ENCODE results near the gene IQCE.

IQCE gene

GRCh38 chr7:2580636-2581035, 21.9 kb downstream of the IQCE start:
- DNase-seq (ENCODE audit: low read depth), result no peak

GRCh38 chr7:2582006-2582735, 23.4 kb downstream of the IQCE start:
- DNase-seq (ENCODE audit: low read depth), result no peak
- no peak for TF ChIP-seq CTCF (conservative IDR thresholded peaks at IDR 0.05; ENCODE audit: low read depth, low read length)
- H3K4me3 ChIP-seq (ENCODE audit: low read depth, low read length), result no peak overlapping the region

More at GRCh38 chr7:2580636-2581035, 21.9 kb downstream of the IQCE start:
- H3K4me3 ChIP-seq (ENCODE audit: low read depth, low read length), result no peak overlapping the region
- no peak for TF ChIP-seq CTCF (conservative IDR thresholded peaks at IDR 0.05; ENCODE audit: low read depth, low read length)

- TF ChIP-seq CTCF (conservative IDR thresholded peaks at IDR 0.05; ENCODE audit: low read depth, low read length), result no peak
- H3K4me3 ChIP-seq (ENCODE audit: low read depth, low read length), result no peak overlapping the region
- DNase-seq (ENCODE audit: low read depth), result no peak
Measured at GRCh38 chr7:2583798-2584580, 25.2 kb downstream of the IQCE start.

GRCh38 chr7:2585446-2585845, 26.7 kb downstream of the IQCE start:
- no peak overlapping the region for H3K4me3 ChIP-seq (ENCODE audit: low read depth, low read length)
- no peak for DNase-seq (ENCODE audit: low read depth)
- TF ChIP-seq CTCF (conservative IDR thresholded peaks at IDR 0.05; ENCODE audit: low read depth, low read length), result no peak

GRCh38 chr7:2586326-2587020, 27.7 kb downstream of the IQCE start:
- no peak for TF ChIP-seq CTCF (conservative IDR thresholded peaks at IDR 0.05; ENCODE audit: low read depth, low read length)
- H3K4me3 ChIP-seq (ENCODE audit: low read depth, low read length), result no peak overlapping the region
- DNase-seq (ENCODE audit: low read depth), result no peak

- H3K4me3 ChIP-seq (ENCODE audit: low read depth, low read length), result no peak overlapping the region
- no peak for TF ChIP-seq CTCF (conservative IDR thresholded peaks at IDR 0.05; ENCODE audit: low read depth, low read length)
- DNase-seq (ENCODE audit: low read depth), result no peak
Measured at GRCh38 chr7:2587134-2587533, 28.4 kb downstream of the IQCE start.

Measured in choroid plexus epithelial cell (primary cell).